ENCODE data around the gene LRRK1.
A peak's percentile ranks its signal among the peaks of the same experiment; 100 is the strongest.

DNA sequence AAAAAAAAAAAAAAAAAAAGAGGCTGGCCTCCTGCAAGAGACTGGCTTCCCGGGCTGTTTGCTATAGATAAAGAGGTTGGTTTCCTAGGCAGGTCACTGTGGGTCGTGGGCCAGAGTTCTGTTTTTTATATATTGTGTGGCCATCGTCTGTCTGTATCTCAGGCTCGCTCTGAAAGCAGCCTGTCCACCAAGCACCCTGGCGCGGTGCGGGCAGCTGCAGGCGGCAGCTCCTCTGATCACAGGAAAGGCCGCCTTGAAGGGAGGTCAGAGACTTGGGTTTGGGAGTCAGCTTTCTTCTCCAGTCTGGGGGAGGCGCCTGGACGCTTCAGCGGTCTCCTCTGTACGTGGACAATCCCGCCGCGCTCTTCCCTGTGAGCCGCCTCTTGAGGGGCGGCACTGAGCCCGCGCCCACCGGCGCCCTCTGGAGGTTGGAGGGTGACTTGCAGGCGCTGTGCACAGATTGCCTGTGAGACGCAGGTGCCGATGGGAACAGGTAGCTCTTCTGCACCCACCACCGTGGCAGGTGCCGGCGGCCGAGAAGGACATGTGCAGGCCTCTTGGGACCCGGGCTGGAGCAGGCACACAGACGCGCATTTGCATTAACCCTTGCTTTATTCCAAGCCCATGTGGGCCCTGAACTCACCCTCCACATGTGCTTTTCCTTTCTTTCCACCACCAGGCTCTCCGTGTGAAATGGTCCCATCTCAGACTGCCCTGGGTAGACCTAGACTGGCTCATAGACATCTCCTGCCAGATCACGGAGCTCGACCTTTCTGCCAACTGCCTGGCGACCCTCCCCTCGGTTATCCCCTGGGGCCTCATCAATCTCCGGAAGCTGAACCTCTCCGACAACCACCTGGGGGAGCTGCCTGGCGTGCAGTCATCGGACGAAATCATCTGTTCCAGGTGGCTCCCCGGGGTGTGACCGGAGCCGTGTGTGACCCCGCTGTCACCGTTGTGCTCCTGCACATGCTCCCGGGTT lies 89.3 kb downstream of the LRRK1 start:
- TF ChIP-seq CTCF (IDR thresholded peaks at IDR 0.05): peak; percentile 92 to 99 (median 98)
- no peak for TF ChIP-seq POLR2A (IDR thresholded peaks at IDR 0.05)
- TF ChIP-seq EP300 (IDR thresholded peaks at IDR 0.05): peak in 1 of 2 donors; percentile 9
